Measurements from ENCODE around the gene SSBP1.

Gene SSBP1

GRCh38 chr7:141709318-141709717 is 28.8 kb upstream of the SSBP1 start:
- in situ Hi-C loops (cut with MboI; ENCODE audit: low sequenced_read_pairs), result no loop called here

- in situ Hi-C loops (cut with MboI; ENCODE audit: low sequenced_read_pairs), result no loop called here
Observed at GRCh38 chr7:141709749-141710148, 28.4 kb upstream of the SSBP1 start.

GRCh38 chr7:141710301-141710700 is 27.9 kb upstream of the SSBP1 start:
- in situ Hi-C loops (cut with MboI; ENCODE audit: low sequenced_read_pairs), result no loop called here

GRCh38 chr7:141712603-141713255 is 25.4 kb upstream of the SSBP1 start:
- in situ Hi-C loops (cut with MboI; ENCODE audit: low sequenced_read_pairs), result no loop called here

GRCh38 chr7:141713890-141714289 is 24.3 kb upstream of the SSBP1 start:
- in situ Hi-C loops (cut with MboI; ENCODE audit: low sequenced_read_pairs), result no loop called here

- in situ Hi-C loops (cut with MboI; ENCODE audit: low sequenced_read_pairs), result no loop called here
Observed at GRCh38 chr7:141714571-141714970, 23.6 kb upstream of the SSBP1 start.

GRCh38 chr7:141715018-141715417 is 23.1 kb upstream of the SSBP1 start:
- in situ Hi-C loops (cut with MboI; ENCODE audit: low sequenced_read_pairs), result no loop called here

- in situ Hi-C loops (cut with MboI; ENCODE audit: low sequenced_read_pairs), result no loop called here
Observed at GRCh38 chr7:141715794-141716689, 22.1 kb upstream of the SSBP1 start.

GRCh38 chr7:141717450-141717849 is 20.7 kb upstream of the SSBP1 start:
- in situ Hi-C loops (cut with MboI; ENCODE audit: low sequenced_read_pairs), result no loop called here

GRCh38 chr7:141722529-141722928 is 15.6 kb upstream of the SSBP1 start:
- in situ Hi-C loops (cut with MboI; ENCODE audit: low sequenced_read_pairs), result no loop called here

GRCh38 chr7:141729020-141729419 is 9.1 kb upstream of the SSBP1 start:
- in situ Hi-C loops (cut with MboI; ENCODE audit: low sequenced_read_pairs), result no loop called here

GRCh38 chr7:141731476-141732149 is 6.5 kb upstream of the SSBP1 start:
- in situ Hi-C loops (cut with MboI; ENCODE audit: low sequenced_read_pairs), result no loop called here

- in situ Hi-C loops (cut with MboI; ENCODE audit: low sequenced_read_pairs), result no loop called here
Observed at GRCh38 chr7:141737118-141737835, 881 bp upstream of the SSBP1 start.

- in situ Hi-C loops (cut with MboI; ENCODE audit: low sequenced_read_pairs), result no loop called here
Observed at GRCh38 chr7:141738592-141739013, 445 bp downstream of the SSBP1 start.

GRCh38 chr7:141739250-141739649 is 1.1 kb downstream of the SSBP1 start:
- in situ Hi-C loops (cut with MboI; ENCODE audit: low sequenced_read_pairs), result no loop called here

GRCh38 chr7:141742229-141742628 is 4.1 kb downstream of the SSBP1 start:
- in situ Hi-C loops (cut with MboI; ENCODE audit: low sequenced_read_pairs), result no loop called here

GRCh38 chr7:141744131-141744530 is 6.0 kb downstream of the SSBP1 start:
- in situ Hi-C loops (cut with MboI; ENCODE audit: low sequenced_read_pairs), result no loop called here

- in situ Hi-C loops (cut with MboI; ENCODE audit: low sequenced_read_pairs), result no loop called here
Observed at GRCh38 chr7:141748396-141748795, 10.2 kb downstream of the SSBP1 start.

GRCh38 chr7:141751904-141752303 is 13.7 kb downstream of the SSBP1 start:
- in situ Hi-C loops (cut with MboI; ENCODE audit: low sequenced_read_pairs), result loop anchor here (25.0 kb wide), 1 partner anchor 435 kb away; no protein-coding TSS in a partner anchor

GRCh38 chr7:141752634-141753033 is 14.5 kb downstream of the SSBP1 start:
- in situ Hi-C loops (cut with MboI; ENCODE audit: low sequenced_read_pairs), result loop anchor here (25.0 kb wide), 1 partner anchor 435 kb away; no protein-coding TSS in a partner anchor

- in situ Hi-C loops (cut with MboI; ENCODE audit: low sequenced_read_pairs), result loop anchor here (25.0 kb wide), 1 partner anchor 432 kb away; no protein-coding TSS in a partner anchor
Observed at GRCh38 chr7:141754939-141755338, 16.8 kb downstream of the SSBP1 start.
